DMS79 (cell line): ENCODE data around the gene CLN6.
"Not testable (repeated sequence)": the region's sequence is repeated elsewhere in the genome, so short reads cannot be mapped to it uniquely, and the experiment has no call there.

ENCODE experiments used
- DNase-seq: peaks from one replicate; lab custom pipeline; 2025; lab: John Stamatoyannopoulos, UW

CLN6 gene

DNA sequence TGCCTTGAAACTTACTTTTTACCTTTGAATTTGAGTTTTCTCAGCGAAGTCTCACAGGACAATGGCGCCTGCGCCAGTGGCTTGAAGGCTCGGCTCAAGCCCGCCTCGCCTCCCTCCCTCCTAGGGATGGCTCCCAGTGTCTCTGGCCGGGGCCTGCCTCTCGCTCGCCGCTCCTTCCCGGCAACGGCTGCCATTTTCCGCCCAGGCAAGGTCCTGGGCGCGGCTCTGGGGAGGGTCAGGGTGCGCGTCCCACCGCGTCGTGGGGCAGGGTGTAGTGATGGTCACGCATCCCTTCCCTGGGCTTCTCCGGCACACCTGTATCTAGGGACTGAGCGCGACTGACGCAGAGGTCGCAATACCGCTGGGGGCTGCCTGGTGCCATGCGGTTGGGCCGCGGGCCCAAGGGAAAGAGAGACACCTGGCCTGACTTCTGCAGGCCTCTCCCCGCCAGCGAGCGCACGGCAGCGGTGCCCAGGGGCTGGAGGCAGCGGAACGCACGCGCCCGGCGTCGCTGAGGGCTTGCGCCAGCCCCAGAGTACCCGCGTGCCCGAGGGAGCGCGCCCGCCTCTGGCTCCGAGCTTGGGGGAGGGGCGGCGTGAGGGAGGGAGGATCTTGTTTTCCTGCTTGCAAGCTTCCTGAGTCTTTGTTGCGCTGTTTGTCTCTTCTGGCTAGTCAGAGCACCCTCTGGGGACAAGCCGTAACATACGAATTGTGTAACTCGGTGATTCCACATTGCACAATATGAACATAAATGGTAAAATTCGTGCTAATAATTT, 27.3 kb upstream of the CLN6 start:
- DNase-seq = peak; percentile 24

DNA sequence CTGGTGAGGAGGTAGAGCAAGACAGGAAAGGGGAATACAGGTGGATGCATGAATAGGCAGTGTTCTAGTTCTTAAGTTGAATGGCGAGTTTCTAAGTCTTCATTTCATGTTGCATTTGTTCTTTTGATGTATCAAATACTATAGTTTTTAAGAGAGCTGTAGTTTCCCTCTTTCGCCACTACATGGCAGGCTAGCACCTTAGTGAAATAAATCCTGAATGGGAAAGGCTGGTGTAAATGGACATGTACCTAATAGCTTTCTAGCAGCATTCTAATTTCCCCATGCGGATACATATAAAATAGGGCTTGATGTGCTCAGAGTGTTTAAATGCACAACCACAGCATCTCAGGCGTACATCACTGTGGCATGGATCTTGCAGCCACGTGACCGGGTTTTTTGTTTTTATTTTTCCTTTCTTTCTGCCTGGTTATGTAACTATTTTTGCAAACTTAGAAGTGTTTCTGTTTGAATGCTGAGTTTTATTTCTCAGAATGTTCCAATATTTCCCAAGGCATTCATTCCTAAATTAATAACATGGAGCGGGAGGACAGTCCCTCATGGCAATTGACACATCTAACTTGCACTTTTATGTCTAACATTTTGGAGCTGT, 23.5 kb upstream of the CLN6 start:
- DNase-seq = no peak

GRCh38 chr15:68249058-68249713, 19.7 kb upstream of the CLN6 start:
- no peak for DNase-seq

DNA sequence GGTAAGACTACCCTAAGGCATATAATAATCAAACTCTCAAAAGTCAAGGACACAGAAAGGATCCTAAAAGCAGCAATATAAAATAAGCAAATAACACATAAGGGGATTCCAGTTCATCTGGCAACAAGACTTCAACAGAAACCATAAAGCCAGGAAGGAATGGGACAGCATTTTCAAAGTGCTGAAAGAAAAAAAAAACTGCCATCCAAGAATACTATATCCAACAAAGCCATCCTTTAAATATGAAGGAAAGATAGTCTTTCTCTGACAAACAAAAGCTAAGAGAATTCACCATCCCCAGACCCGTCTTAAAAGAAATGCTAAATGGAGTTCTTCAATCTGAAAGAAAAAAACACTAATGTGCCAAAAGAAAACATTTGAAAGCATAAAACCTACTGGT, 14.7 kb upstream of the CLN6 start:
- DNase-seq = no peak

DNA sequence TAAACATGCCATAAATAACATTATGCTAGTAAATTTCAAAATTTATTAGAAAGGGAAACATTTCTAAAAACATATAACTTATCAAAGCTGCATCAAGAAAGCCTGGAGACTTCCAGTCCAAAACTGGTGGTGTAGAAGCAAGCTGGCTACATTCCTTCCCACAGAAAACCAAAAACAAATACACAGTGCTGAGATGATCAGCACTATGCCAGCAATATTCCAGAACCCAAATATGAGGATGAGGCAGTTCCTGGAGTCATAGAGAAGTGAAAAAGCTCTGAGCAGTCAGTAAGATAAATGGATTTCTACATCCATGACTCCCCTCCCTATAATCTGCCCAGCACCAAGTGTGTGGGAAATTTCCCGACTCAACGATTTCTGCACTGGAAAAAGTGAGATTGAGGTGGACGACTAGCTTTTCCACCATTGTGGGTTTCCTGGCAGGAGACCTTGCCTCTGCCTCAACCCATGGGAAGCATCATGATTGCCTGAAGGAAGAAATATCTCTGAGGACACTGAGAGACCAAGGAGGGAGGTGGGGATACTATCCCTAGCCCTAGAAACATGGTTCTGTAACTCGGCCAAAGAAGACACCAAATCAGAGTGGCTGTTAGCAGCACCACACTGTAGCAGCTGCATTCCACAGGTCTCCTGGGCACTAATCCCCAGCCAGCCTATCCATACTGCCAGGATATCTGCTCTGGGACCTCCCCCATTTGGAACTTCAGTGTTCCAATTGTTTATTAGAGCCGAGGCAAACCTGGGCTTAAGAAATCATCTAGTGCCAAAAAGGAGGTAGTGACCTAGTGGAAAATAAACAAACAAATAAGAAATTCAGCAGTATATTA, 11.8 kb upstream of the CLN6 start:
- no peak for DNase-seq

- DNase-seq = no peak
Measured at GRCh38 chr15:68239025-68239424, 9.5 kb upstream of the CLN6 start.

- DNase-seq = no peak
Measured at GRCh38 chr15:68235022-68235421, 5.5 kb upstream of the CLN6 start.

GRCh38 chr15:68234520-68234919, 5.0 kb upstream of the CLN6 start:
- DNase-seq = not testable (repeated sequence)

DNA sequence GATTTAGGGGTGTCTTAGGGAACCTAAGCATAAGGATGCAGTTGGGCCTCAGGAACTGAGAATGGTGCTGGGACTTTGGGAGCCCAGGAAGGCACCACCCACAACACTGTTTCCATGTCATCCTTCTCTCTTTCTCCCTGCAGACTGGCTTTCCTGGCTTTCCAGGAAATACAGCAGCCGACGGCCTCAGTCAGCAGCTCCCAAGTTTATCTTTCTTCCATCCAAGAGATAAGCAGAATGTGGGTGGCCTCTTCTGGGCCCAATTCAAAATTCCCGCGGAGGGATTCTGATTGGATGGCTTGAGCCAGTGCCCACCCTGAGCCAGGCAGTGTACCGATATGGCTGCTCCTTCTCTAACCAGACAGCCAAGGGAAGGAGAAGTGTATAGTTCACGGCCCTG, 4.5 kb upstream of the CLN6 start:
- no peak for DNase-seq

GRCh38 chr15:68232937-68233336, 3.4 kb upstream of the CLN6 start:
- no peak for DNase-seq

GRCh38 chr15:68232449-68232848, 2.9 kb upstream of the CLN6 start:
- DNase-seq = no peak

GRCh38 chr15:68231102-68231818, 1.7 kb upstream of the CLN6 start:
- no peak for DNase-seq

GRCh38 chr15:68230157-68231100, 901 bp upstream of the CLN6 start:
- DNase-seq = no peak

GRCh38 chr15:68228971-68229385, 550 bp downstream of the CLN6 start:
- DNase-seq = no peak

DNA sequence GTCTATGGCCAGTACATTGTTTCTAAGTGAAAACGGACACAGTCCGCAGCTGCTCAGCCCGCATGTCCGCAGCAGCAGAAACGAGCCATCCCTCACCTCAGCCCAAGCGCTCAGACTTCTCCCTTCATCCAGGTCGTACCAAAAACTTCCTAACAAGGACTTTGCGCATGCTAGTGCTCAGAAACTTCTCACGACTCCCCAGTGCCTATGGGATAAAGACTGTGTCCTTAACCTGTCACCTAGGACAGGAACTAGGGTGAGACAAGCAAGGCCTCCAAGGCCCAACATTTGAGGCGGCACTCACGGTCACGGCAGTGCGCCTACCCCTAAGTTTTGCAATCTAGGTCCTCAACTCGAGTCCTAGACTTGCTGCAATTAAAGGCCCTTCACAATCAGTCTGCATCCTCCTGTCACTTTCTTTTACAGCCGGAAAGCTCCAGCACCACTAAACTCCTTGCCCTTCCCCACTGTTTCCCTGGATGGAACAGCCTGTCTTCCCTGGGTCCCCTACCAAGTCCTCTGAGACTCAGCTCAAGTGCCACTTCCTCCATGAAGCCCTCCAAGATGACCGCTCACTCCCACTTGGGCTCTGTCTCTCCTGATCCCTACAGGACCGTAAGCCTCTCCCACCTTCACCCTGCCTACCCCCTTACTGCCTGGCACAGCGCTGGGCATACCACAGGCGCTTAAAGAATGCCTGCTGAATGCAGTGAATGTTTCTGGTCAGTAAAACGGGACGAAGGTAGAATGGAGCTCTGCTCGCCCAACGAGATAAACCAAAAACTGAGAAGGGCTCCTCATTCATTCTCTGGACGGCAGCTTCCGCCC, 1.2 kb downstream of the CLN6 start:
- no peak for DNase-seq

GRCh38 chr15:68227643-68228142, 1.8 kb downstream of the CLN6 start:
- DNase-seq = no peak

GRCh38 chr15:68225442-68225841, 4.1 kb downstream of the CLN6 start:
- DNase-seq = not testable (repeated sequence)

- DNase-seq = no peak
Measured at GRCh38 chr15:68224546-68225250, 4.8 kb downstream of the CLN6 start.

GRCh38 chr15:68224108-68224507, 5.4 kb downstream of the CLN6 start:
- no peak for DNase-seq
